GM21367 (cell line): ENCODE measurements around the gene CREM.

Experiments used
- ATAC-seq: cut with Tn5 transposase; IDR thresholded peaks from one replicate; pipeline ENCODE4 v1.9.1; 2021; ENCODE audit not compliant: unreplicated experiment

Gene CREM

DNA sequence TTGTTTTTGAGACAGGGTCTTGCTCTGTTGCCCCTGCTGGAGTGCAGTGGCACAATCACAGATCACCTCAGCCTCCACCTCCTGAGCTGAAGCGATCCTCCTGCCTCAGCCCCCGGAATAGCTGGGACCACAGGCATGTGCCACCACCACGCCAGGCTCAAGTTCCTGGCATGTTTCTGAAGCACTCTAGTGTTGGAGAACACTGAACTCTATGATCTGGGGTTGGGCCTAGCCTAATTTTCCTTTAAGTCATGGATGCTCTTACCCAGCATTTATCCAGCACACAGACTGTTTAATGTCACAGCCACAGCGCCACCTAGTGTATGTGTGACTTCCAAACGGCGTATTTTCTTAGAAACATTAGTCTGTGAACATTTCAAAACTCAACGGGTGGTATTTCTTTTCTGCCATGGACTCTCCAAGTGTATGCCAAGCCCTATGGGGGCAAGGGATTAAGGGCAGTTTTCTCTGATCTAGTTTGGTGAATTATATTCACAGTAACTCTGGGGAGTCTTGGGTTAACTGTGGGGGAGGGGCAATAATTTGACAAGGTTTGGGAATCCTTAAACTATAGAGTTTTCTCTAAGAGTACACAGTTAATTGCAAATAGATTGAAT, 91.8 kb downstream of the CREM start:
- ATAC-seq: peak; percentile 66

DNA sequence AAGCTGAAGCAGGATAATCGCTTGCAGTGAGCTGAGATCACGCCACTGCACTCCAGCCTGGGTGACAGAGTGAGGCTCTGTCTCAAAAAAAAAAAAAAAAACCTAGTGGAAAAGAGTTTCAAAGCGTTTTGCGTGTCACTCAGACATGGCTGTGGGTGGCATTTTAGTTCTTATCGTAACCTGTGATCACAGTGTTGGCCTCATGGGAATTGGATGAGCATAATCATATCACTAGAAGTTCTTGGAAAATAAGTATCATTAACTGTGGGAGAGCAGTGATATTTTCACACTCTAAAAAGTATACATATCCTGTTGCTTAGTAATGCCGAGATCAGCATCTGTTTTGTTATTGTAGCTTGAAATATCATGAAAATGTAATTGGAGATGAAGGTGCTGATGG, 92.6 kb downstream of the CREM start:
- no peak for ATAC-seq

DNA sequence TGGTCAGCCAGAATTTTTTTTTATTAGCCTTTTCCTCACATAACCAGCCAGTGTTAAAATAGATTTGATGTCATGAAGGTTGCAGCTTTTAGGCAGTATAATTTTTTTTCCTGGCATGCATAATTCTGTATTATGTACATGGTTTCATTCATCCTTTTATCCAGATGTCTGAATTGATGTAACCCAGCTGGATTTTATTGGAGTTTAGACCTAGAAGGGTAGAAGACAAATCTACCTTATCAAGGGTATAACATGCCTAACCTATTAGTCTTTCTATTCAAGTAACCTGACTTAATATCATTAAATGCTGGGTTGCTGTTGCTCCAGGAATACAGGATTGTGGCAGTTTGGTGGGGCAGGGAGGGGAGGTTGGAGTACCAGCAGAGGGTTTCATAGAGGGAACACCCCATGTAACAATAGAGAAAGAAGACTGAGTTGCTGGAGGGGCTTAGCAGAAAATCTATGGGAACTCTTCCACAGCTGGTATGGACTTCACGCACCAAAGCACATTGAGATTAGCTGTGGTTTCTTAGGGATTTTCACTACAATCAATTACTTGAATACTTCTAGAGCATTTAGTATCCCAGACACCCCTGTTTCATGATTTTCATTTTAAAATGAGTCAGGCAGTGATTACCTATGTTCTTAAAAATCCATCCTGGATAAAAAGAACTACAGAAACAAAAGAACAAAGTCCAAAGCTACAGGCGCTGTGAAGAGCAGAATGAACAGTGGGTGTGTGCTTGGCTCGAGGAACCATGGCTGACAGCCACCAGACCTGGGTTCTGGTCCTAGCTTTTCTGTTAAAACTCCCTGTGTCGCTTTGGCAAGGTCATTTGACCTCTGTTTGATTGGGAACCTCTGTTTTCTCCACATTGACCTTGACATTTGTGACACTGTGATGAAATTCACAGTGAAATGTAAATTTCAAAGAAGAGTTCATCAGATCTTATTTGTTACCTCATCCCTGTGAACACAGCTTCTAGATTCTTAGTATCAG, 93.5 kb downstream of the CREM start:
- ATAC-seq: no peak

DNA sequence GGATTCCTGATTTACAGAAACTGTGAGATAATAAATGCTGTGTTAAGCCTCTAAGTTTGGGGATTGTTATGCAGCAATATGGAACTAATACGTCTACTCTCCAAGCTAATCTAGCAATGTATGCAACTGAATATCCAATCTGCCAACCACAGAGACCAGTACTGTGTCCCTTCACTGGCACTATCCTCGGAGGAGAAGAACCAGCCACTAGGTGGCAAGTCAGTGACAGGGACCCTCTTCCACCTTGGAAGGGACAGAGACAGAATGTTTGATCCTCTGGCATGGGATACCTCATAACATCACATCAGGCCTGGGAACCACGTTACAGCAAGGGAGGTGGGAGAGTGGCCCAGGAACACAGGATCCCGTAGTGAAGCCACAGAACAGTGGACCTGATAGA, 96.4 kb downstream of the CREM start:
- no peak for ATAC-seq

DNA sequence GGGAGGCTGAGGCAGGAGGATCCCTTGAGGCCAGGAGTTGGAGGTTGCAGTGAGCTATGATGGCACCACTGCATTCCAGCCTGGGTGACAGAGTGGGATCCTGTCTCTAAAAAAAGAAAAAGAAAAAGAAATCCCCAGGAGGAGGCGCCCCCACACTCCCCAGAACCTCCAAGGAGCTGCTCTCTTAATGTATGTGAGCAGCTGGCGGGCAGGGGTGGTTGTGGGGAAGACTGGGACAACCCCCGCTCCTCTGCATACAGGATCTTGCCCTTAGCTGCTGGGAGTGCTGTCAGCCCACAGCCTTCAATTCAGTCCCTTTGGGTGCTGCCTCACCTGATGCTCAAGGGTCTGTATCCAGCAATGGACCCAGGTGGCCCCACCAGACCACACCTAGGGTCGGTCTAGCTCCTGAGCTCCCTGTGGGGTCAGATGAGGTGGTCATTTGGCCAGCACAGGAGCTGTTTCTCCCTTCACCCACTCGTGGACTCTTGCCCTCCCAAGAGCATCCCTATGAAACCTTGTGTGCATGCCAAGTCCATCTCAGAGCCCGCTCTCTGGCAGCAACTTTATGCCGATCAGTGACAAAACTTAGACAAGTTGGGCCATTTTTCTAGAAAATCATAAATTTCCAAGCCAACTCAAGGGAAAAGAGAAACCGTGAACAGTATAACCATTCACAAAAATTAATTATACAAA, 97.5 kb downstream of the CREM start:
- ATAC-seq: no peak

DNA sequence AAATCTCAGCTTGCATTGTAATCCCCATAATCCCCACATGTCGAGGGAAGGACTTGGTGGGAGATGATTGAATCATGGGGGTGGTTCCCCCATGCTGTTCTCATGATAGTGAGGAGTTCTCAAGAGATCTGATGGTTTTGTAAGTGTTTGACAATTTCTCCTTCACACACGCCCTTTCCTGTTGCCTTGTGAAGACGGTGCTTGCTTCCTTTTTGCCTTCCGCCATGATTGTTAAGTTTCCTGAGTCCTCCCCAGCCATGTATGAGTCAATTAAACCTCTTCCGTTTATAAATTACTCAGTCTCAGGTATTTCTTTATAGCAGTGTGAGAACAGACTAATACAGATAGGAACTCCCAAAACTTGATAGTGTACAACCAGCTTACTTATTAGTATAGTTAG, 98.6 kb downstream of the CREM start:
- no peak for ATAC-seq

DNA sequence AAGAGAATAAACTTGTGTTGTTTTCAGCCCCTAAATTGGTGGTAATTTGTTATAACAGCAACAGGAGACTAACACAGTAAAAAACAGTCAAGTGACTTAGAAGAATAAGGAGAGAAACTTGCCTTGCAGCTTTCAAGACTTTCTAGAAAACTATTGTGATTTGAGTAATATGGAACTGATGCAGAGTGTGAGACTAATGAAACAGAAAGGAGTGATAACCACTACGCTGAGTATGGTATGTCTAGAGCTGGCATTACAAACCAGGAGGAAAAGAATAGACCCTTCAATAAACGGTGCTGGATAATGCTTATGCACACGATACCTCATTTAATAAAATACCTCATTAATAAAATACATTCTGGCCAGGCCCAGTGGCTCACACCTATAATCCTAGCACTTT, 99.9 kb downstream of the CREM start:
- no peak for ATAC-seq

DNA sequence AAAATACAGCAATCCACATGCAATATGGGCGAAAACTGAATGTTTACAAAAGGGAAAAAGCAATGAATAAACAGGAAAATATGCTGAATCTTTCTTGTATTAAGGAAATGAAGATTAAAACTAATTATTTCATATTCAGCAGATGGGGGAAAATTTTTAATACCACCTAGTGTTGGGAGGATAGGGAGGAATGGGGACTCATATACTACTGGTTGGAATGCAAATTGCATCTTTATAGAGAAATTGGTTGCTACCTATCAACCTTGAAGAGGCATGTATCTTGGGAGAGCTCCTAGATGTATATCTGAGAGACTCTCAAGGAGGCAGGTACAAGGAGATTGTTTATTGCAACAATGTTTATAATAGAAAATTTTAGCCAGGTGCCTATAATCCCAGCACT, 101.4 kb downstream of the CREM start:
- no peak for ATAC-seq

DNA sequence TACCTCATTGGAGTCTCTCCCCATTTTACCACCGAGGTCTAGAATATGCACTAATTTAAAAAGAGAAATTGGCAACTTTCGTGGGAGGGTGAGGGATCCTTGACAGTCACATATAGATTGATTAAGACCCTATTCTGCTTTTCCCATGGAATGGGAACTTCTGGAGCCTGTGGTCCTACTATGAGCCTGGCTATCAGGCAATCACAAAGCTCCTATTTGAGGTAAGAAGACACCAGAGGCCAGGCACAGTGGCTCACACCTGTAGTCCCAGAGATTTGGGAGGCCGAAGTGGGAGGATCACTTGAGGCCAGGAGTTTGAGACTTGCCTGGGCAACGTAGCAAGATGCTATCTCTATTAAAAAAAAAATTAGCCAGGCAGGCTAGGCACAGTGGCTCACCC, 105.0 kb downstream of the CREM start:
- ATAC-seq: no peak

DNA sequence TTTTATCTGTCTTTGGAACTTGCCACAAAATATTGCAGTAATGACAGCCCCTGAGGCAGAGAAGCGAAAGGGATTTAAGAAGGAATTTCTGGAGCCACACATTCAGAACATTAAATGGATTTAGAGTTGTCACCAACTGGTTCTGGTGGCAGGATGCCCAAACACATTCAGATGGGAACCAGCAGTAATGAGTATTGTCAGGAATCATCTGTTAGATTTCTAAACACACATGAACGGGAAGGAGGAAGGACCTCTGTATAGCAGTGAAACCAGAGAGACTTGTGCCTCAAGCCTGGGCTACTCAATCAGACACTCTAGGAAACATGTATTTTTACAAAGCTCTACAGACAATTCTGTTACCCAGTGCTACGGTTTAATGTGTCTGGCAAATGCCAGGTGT, 105.9 kb downstream of the CREM start:
- ATAC-seq: no peak

DNA sequence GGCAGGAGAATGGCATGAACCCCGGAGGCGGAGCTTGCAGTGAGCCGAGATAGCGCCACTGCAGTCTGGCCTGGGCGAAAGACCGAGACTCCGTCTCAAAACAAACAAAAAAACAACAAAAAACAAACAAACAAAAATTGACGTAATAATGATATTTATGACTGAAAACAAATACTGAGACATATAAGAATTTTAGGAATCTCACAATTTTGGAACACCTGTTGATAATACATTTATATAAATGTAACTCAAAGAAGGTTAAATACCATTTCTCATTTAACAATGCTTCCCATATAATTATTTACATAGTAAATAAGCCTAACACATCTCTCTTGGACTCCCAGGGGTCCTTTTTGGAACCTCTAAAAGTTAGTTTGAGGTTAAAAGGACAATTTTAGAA, 107.4 kb downstream of the CREM start:
- no peak for ATAC-seq

DNA sequence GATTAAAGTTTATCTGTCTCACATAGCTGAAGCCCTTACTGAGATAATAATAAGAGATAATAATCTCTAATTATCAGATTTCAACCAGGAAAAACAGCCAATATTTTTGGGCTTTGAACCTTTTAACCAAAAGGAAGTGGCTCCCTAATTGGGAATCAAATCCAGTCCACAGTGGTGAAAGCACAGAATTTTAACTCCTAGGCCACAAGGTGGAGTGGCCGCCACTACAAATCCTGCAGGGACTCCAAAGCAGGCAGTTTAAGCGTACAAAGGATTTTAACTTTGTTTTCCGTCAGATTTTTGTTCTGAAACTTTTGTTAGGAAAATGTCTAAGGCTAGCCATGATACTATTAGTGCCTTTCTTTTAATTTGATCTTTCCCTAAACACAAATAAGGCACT, 110.1 kb downstream of the CREM start:
- ATAC-seq: no peak

DNA sequence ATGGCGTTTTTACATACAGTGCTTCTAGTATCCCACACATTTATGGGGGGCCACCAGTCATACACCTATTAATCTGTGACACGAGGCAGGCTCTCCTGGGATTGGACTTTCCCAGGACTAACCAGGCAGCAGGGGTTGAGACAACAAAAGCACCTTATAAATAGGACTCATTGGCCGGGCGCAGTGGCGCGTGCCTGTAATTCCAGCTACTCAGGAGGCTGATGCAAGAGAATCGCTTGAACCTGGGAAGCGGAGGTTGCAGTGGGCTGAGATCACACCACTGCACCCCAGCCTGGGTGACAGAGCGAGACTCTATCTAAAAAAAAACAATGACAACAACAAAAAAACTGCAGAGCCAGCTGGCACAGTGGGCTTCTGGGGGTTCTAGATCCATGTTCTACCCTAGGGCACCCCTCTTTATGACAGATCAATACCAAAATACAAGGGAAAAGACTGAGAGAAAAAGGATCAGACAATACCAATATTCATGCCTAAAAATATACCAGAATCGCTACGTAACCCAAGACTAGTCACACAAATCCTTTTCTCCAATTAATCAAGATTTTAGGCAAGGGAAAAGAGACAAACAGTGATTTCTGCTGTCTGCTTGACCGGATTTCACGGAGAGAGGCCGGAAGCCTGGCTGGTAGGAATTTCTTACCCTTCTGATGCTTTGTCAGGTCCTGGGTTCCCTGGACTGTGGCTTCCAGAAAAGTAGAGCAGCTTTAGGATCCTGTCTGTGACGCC, 111.3 kb downstream of the CREM start:
- no peak for ATAC-seq

DNA sequence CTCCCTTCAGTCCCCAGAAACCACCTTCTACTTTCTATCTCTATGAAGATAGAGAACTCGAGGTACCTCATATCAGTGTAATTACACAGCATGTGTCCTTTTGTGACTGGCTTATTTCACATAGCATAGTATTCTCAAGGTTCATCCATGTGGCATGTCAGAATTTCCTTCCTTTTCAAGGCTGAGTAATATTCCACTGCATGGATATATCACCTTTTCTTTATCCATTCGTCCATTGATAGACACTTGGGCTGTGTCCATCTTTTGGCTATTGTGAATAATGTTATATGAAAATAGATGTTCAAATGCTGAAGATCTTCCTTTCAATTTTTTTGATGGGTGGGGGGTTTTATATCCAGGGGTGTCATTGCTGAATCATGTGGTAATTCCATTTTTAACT, 117.9 kb downstream of the CREM start:
- ATAC-seq: no peak

DNA sequence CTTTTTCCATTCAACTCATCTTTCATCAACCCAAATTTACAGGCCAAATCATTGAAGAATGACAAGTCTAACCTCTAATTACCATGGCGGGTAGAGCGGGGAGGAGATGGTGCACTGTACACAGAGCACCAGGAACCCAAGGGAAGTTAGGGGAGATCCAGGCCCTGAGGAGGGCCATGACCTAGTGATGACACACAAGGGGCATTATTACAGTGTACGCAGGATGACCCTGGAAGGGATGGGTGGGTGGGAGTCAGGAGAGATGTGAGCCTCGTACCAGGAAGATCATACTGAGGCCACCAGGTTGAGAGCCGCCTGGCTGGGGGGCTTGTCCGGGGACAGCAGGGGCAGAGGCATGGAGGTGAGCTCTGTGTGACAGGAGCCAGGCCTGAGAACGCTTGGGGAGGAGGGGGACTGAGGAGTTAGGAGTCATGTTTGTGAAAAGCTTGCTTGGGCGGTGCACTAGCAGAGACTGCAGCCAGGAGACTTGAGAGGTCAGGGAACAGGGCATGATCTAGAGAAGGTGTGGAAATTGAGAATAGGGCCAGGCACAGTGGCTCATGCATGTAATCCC, 120.2 kb downstream of the CREM start:
- no peak for ATAC-seq

DNA sequence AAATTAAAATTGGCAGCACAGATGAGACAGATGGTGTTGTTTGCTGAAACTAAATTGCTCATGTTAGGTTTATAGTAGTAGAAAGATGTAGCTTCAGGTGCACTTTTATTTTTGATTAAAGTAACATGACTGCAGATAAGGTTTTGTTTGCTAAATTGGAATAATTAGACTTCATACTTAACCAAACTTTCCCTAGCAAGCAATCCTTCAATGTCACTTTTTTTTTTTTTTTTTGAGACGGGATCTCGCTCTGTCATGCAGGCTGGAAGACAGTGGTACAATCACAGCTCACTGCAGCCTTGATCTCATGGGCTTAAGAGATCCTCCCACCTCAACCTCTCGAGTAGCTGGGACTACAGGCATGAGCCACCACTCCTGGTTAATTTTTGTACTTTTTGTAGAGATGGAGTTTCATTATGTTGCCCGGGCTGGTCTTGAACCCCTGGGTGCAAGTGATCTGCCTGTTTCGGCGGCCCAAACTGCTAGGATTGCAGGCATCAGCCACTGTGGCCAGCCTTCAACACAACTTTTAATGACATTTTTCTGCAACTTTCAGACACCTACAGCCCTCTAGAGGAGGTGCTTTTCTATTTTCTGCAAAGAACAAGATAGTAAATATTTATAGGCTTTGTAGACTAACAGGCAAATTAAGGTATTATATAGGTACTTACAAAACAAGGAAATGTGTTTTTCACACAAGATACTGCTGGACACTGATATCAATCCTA, 124.9 kb downstream of the CREM start:
- ATAC-seq: no peak

DNA sequence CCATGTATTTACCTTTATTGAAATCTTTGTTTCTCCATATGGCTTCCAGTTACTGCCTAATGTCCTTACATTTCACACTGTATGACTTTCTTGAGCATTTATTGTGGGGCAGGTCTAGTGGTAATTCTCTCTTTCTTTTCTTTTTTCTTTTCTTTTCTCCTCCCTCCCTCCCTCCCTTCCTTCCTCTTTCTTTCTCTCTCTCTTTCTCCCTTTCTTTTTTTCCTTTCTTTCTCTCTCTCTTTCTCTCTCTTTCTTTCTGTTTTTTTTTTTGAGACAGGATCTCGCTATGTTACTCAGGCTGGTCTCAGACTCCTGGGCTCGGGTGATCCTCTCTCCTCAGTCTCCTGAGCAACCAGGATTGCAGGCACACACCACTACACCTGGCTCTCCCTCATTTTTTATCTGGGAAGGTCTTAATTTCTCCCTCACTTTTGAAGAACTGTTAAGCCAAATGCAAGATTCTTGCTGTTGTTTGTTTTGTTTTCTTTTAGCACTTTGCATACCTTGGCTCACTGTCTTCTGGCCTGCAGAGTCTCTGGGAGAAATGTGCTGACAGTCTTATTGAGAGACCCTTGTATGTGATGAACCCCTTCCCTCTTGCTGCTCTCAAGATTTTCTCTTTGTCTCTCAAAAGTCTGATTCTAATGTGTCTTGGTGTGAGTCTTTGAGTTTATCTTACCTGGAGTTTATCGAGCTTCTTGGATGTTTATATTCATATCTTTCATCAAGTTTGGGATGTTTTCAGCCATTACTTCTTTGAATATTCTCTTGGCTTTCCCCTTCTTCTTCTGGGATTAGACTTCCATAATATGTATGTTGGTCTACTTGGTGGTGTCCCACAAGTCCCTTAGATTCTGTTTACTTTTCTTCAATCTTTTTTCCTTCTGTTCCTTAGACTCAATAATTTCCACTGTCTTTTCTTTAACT, 130.7 kb downstream of the CREM start:
- no peak for ATAC-seq

DNA sequence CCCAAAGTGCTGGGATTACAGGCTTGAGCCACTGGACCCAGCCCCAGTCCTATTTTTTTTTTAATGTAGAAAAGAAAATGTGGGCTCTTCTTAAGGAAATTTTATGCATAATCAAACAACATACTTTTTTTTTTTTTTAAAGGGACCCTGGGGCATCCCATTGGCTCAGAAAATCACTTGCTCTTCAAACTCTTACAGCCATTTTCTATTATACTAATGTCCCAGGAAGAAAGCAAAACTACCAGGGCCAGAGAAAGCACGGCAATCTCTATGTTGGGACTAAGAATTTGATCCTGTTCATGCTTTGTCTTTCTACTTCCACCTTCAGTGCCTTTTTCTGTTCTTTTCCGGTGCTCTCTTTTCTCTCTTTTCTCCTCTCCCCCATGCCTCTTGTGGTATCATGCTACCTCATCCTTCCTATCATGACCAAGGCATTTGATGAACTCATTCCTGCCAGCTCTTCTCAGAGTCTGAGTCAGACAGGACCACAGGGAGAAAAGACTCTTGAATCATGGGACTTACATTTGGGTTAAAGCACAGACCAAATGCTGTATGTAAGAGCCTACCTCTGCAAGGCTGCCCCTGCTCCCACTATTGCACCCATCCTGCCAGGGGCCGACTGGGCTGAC, 133.2 kb downstream of the CREM start:
- no peak for ATAC-seq

DNA sequence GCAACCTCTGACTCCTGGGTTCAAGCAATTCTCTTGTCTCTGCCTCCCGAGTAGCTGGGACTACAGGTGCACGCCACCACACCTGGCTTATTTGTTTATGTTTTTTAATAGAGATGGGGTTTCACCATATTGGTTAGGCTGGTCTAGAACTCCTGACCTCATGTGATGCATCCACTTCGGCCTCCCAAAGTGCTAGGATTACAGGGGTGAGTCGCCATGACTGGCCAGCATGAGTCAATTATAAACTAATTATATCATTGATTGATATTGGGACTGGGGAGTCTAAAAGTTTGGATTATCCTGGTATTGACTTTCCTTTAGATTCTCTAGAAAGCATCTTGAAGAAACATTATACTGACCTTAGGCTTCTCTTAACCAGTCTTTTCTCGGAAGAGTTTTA, 135.8 kb downstream of the CREM start:
- no peak for ATAC-seq
